GM21526 (cell line): ENCODE results near the gene HCST.
"Not testable (repeated sequence)": the region's sequence is repeated elsewhere in the genome, so short reads cannot be mapped to it uniquely, and the experiment has no call there.

Experiments
- ATAC-seq: cut with Tn5 transposase; IDR thresholded peaks from one replicate; pipeline ENCODE4 v1.9.1; 2021; ENCODE audit warnings: moderate library complexity; ENCODE audit not compliant: unreplicated experiment, low FRiP score

Gene HCST

DNA sequence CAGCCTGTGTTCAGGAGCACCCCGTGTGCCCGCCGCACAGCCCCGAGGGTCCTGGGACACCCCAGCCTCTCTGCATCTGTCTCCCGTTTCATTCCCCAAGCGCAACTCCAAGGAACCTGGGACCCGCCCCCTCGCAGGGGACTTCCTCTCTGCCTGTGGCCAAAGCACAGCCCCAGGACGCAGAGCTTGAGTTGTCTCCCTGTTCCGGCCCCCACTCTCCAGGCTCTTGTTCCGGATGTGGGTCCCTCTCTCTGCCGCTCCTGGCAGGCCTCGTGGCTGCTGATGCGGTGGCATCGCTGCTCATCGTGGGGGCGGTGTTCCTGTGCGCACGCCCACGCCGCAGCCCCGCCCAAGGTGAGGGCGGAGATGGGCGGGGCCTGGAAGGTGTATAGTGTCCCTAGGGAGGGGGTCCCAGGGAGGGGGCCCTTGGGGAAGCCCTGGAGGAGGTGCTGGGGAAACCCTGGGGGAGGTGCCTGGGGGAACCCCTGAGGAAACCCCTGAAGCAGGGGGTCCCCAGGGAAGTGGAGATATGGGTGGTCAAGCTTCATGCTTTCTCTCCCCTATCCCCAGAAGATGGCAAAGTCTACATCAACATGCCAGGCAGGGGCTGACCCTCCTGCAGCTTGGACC lies 1.3 kb downstream of the HCST start:
- ATAC-seq: no peak

DNA sequence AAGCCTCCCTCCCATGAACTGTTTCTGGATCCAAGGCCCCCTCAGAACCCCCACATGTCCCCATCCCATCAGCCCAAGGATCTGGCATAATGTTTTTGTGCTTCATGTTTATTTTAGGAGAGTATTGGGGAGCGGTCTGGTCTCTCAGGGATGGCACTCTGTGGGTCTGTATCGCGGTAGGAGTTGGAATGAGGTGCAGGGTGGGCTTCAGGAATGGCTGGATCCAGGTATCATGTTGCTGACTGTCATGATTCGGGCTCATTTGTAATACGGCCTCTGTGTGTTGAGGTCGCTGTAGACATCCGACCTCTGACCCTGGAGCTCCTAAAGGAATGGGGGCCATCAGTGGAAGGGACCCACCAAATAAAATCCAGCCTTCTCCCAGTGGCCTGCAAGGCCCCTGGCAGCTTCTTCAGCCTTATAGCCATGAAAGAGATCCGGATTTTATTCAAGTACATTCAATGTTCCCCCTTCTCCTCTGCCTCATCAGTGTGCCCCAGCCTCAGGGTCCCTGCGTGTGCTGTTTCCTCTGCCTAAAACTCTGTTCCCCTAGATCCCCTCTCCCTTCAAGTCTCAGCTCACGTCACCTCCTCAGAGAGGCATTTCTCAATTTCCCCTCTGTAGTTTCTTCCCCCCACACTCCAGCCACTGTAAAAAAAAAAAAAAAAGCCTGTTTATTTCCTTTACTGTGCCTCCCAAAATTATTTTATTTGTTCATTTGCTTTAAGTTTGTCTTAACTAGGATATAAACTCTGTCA lies 2.2 kb downstream of the HCST start:
- ATAC-seq: no peak

DNA sequence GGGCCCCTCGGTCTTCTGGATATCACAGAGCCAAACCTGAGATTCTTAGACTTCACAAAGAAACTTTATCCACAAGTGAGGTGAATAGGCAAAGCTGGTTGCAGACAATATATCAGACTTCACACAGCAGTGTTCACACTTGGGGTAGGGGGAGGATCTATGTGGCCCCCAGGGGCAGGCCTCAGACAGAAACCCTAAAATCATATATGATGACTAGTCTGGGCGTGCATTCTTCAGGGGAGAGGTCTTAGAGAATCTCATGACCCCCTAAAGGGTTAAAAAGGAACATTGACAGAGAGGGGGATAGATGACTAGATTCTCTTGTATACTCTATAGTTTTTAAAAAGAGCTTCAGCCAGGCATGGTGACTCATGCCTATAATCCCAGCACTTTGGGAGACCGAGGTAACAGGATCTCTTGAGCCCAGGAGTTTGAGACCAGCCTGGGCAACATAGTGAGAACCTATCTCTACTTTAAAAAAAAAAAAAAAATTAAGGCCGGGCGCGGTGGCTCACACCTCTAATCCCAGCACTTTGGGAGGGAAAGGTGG lies 2.9 kb downstream of the HCST start:
- no peak for ATAC-seq

DNA sequence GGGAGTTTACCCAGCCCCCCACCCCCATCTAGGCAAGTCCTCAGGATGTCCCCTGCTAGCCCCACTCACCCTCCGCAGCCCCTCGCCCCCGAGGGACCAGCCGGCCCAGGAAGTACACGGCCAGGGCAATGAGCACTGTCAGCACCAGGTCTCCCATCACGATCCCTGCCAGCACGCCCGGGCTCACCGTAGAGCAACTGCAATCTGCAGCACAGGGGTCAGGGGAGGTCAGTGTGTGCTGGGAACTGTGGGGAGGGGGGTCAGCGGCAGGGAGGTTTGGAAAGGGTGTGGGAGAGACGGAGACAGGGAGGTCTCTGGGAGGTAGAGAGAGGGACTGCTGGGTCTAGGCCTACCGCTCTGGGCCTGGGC lies 5.0 kb downstream of the HCST start:
- no peak for ATAC-seq

DNA sequence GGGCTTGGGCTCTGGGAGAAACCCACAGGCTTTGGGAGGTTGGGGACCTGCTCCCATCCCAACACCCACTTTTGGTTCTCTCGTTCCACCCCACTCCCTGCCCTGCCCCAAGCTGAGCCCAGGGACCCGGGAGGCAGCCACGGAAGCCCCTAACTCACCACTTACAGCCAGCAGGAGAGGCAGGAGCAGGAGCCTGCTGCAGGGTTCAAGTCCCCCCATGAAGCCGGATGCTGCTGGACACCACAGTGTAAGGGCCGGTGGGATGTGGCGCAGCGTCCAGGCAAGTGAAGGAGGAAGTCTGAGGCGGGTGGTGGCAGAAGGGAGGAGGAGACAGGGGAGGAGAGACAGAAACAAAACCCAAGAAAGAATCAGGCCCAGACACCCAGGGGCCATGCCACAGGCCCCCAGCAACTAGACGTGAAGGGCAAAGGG lies 5.7 kb downstream of the HCST start, which contains the start of gene TYROBP:
TSS of gene TYROBP (minus strand) at position 286 of the 432 bp plus-strand sequence. CDS start at position 219, 67 bp downstream.
- no peak for ATAC-seq

DNA sequence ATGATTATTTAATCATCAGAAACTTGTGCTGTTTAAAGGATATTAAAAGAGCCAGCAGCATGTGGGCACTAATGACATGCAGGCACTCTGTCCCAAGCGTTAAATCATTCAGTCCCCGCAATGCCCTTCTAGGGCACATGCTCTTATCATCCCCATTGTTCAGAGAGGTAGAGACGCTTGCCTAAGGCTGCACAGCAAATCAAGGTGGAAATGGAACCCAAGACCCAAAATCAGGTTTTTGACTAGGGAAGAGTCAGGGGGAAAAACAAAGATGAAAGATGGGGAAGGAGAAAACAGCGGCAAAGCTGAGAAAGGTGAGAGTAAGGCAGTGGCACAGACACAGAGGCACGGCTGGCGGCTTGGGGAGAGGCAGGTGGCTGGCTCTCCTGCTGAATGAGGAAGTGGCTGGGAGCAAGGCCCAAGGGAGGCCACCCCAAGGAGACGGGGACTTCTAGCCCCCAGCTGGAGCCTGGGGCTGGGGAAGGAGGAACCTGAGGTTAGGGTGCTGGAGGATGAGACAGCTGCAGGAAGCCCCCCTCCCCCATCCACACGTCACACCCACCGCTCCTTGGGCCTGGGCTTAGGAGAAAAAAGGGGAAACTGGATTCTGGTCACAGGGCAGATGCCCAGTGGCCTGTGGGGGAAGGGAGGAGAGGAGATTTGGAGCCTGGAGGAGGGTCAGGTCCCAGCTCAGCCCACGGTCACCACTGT lies 6.8 kb downstream of the HCST start:
- ATAC-seq: no peak

DNA sequence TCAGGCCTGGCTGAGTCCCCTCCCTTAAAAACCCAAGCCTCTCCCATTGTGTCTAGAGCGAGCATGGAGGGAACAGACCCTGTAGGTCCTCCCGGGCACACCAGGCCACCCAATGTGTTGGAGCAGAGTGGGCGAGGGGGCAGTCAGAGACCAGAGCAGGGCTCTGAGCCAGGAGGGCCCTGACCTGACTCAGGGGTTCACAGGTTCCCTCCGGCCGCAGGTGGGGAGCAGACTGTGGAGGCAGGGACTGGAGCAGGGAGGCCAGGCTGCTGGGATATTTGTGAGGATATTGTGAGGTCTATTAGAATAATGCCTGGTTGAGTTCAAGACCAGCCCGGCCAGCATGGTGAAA lies 7.3 kb downstream of the HCST start:
- no peak for ATAC-seq

DNA sequence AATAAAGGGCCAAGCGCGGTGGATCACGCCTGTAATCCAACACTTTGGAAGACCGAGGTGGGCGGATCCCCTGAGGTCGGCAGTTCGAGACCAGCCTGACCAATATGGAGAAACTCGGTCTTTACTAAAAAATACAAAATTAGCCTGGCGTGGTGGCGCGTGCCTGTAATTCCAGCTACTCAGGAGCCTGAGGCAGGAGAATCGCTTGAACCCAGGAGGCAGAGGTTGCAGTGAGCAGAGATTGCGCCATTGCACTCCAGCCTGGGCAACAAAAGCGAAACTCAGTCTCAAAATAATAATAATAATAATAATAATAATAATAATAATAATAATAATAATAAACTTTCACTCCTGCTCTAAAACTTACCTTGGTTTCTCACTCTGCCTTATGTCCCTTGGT lies 8.0 kb downstream of the HCST start:
- not testable (repeated sequence) for ATAC-seq

DNA sequence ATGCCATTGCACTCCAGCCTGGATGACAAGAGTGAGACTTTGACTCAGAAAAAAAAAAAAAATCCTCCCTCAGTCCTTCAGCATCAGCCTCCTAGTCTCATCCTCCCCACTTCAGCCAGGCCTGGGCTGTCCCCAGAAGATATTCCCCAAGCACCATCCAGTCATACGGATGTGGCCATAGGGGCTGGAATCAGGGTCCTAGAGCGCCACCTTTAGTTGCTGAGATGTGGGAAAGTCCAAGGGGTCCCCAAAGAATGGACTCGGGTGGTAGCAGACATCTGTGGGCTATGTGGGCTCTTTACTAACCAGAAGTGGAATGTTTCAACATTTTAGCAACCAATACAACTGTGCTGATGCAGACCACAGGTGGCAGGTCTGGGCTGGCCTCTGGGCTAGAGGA lies 8.8 kb downstream of the HCST start:
- no peak for ATAC-seq

DNA sequence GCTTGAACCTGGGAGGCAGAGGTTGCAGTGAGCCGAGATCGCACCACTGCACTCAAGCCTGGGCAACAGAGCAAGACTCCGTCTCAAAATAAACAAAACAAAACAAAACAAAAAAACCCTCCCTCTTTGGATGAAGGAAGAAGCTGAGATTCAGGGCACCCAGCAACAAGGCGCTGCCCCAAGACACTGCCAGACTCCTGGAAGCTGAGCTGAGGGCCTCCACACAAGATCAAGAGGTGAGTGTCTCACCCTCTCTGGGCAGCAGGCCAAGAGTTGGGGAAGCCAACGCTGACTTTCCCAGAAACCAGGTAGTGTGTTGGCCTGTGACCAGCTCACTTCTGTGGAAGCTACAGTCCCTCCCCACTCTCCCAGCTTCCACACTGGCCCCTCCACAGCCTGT lies 9.5 kb downstream of the HCST start:
- no peak for ATAC-seq

DNA sequence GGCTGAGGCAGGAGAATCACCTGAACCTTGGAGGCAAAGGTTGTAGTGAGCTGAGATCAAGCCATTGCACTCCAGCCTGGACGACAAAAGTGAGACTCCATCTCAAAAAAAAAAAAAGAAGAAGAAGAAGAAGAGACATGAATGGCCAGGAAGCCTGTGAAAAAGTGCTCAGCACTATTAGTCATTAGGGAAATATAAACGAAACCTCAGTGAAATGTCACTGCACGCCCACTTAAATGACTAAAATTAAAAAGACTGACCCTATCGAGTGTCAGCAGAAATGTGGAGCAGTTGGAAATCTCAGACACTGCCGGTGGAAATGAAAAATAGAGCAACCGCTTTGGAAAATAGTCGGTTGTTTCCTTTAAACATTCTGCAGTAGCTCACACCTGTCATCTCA lies 11.3 kb downstream of the HCST start:
- no peak for ATAC-seq

DNA sequence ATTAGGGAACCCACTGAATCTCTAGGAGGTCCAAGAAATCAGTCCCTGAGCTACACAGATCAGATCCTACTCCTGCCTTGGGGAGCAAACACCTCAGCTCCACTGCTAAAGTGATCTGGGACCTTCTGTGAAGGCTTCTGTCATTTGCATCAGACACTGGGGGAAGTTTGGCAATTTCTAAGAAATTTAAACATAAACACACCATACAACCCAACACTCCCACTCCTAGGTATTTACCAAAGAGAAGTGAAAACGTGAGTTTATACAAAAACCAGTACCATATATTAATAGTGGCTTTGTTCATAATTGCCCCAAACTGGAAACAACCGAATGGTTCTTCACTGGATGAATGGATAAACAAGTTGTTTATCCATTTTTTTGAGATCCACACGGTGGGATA lies 13.1 kb downstream of the HCST start:
- no peak for ATAC-seq

DNA sequence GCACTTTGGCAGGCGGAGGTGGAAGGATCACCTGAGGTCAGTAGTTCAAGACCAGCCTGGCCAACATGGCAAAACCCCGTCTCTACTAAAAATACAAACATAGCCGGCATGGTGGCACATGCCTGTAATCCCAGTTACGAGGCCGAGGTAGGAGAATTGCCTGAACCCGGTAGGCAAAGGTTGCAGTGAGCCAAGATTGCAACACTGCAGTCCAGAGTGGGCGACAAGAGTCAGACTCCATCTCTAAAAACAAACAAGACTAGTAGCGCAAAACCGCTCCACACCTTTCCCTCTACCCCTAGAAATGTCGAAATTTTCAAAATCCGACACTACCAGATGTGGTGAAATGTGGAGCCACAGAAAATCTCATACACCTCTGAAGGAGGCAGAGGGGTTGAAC lies 17.0 kb downstream of the HCST start:
- no peak for ATAC-seq

DNA sequence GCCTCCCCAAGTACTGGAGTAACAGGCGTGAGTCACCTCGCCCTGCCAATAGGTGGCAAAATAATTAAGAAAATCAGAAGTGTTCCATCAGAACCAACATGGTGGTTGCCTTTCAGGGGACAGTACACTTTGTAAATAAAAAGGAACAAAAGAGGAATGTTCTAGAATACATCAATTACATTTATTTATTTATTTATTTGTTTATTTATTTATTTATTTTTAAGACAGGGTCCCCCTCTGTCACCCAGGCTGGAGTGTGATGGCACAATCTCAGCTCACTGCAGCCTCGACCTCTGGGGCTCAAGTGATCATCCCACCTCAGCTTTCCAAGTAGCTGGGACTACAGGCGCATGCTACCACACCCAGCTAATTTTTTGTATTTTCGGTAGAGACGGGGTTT lies 18.7 kb downstream of the HCST start:
- ATAC-seq: no peak

DNA sequence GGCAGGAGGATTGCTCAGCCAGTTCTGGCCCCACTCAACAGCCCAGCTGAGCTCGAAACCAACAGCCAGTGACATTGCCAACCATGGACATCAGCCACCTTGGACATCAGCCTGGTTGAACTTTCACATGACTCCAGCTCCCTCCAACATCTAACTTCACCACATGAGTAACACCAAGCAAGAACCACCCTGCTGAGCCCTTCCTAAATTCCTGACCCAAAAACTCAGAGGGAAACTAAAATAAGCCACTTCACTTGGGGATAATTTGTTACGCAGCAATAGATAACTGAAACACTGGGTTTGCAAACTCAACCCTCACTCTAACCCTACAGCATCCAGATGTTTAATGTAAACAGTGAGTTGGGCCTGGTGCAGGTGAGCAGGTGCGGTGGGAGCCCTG lies 23.2 kb downstream of the HCST start:
- ATAC-seq: no peak

DNA sequence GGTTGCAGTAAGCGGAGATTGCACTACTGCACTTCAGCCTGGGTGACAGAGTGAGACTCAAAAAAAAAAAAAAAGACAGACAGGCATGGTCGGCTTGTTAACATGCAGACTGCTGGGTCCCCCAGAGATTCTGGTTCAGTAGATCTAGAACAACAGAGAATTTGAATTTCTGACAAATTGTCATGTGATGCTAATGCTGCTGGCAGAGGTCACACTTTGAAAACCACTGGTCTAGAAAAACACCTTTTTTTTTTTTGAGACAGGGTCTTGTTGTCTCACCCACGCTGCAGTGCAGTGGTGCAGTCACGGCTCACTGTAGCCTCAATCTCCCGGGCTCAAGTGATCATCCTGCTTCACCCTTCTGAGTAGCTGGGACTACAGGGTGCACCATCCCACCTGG lies 26.2 kb downstream of the HCST start:
- ATAC-seq: no peak

DNA sequence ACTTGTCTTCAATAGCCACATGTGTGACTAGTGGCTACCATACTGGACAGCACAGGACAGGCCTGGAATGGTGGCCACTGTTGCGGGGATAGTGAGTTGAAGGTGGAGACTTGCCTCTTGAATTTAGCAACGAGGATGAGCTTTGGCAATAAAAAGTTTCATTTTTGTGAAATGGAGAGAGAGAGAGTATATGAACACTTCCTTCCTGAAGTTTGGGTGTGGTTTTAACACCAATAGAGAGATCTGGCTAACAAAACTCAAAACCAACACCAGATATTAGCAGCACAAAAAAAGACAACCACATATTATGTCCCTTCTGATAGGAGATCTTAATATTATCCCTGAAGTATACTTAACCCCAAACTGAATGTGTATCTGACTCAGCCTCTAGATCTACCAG lies 27.5 kb downstream of the HCST start:
- no peak for ATAC-seq

DNA sequence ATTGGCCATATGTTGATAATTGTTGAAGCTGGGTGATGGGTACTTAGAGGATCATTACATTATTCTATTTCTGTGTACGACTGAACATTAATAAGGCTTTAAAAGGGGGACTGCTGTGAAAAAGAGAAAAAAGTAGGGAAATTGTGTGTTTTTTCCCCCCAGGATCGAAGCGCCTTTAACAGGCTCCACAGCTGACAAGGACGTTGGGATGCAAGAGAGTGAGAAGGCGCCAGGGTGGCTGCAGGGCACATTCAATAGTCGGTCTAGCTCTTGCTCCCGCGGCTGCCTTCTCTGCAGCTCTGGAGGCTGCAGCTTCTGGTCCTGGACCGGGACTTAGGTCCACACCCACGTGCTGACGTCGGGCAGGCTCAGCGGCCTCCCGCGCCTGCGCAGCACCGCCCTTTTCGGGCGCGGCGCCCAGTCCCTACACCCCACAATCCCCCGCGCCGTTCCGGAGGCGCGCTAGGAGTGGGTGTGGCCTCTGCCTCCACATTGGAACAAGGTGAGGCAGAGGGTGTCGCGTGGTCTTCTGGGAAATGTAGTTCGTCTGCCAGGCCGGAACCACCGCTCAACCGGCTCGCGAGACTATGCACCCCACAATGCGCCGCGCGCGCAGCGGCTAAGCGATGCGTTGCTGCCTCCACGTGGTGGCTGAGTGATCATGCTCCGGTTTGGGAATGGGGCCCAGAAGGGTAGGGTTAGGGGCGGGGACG lies 29.0 kb downstream of the HCST start:
- ATAC-seq: peak; percentile 89

DNA sequence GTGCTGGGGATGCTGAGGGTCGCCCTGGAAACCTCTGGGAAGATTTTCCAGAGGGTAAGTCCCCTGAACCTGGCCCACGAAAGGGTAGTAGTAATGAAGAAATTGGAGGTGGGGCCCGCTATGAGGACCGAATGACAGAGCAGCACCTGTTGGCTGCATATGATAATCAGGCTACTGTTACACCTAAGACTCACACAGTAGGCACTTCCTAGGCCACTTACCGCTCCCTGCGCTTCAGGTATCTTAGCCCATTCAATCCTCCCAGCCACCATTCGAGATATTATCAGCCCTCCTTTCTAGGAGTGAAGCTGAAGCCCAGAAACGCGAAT lies 29.5 kb downstream of the HCST start:
- ATAC-seq: no peak

DNA sequence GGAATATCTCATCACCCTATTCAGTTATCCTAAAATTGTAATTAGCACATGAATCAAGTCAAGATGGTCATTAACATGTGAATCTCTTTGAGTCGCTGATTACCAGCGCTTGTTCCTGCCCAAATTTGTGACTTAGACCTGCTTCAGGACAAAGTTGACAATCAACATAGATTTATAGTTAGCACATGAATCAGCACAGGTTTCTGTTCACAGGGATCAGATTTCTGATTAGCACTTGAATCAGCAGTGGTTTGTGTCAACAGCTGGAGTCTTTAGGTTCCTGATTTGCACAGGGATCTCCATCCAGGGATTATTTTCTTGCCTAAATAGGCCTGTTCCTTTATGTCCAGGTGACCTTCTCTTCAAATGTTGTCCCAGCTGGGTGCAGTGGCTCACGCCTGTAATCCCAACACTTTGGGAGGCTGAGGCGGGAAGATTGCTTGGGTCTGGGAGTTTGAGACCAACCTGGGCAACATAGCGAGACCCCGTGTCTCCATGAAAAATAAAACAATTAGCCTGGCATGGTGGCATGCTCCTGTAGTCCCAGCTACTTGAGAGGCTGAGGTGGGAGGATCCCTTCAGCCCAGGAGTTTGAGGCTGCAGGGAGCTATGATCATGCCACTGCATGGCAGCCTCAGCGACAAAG lies 30.1 kb downstream of the HCST start:
- ATAC-seq: no peak
